ENCODE results near the gene FAM25G.
"Not testable (repeated sequence)": the region's sequence is repeated elsewhere in the genome, so short reads cannot be mapped to it uniquely, and the experiment has no call there.

- not testable (repeated sequence) for TF ChIP-seq ZNF394 (tag by site-specific recombination; IDR thresholded peaks at IDR 0.05; ENCODE audit: borderline replicate concordance); ZNF280D (tag by site-specific recombination; IDR thresholded peaks at IDR 0.05); MEIS1 (CRISPR knock-in tag; IDR thresholded peaks at IDR 0.05; ENCODE audit: borderline replicate concordance)
These were observed 10.2 kb downstream of the FAM25G start for GRCh38 chr10:47481182-47481766.
